ENCODE data around the gene IER5. TPM values are rescaled to one million over a fixed set of nuclear protein-coding genes. Genes with fewer than 3 reads are reported as not detected.

The IER5 gene
- total and polyA plus RNA-seq, 9 of the 15 experiments (the other 6 are each of a cell fraction or from before 2014, with no cell fraction given), result 2.4 to 32.1 (median 12.0) TPM

DNA sequence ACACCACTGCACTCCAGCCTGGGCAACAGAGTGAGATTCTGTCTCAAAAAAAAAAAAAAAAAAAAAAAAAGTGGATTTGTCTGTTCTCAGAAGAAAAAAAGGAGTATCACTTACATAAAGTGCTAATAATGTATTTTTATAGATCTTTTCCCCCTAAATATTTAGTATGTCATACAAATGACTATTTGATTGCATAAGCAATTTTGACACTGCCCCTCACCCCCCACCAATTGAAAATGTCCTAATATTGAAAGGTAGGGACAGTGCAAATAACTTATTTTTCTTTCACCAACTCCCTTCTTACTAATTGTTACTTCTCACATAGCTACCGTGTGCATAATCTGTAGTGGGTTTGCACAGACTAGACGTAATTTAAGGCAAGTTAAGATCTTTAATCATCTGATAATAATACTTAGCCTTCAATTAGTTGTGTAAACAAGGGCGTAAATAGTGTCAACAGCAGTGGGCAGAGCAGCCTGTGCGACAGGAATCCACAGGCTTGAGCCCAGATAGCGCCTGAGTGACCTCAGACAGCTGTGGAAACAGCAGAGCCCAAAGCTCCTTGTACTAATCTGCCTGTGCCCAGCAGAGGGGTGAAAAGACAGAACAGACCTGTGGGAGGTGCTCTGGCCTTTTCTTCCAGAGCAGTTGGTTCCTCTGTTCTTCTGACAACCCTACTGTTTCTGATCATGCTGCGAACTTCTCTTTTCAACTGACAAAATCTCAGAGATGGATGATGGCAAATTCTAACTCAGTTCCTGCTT lies 4.5 kb upstream of the IER5 start (continued):
- 0 out of 2 replicates have a peak, but pooled peaks have one; percentile 42 for TF ChIP-seq TOE1 (IDR thresholded peaks at IDR 0.05; ENCODE audit: borderline replicate concordance)
- TF ChIP-seq TOE1 (CRISPR knock-in tag; IDR thresholded peaks at IDR 0.05; ENCODE audit: borderline replicate concordance, low read depth), result no peak
- no peak for TF ChIP-seq GTF2A2 (tag; IDR thresholded peaks at IDR 0.05)
- TF ChIP-seq MYNN (IDR thresholded peaks at IDR 0.05), result peak; percentile 64; the same call in 1 of the 2 replicates
- no peak for TF ChIP-seq MYNN (CRISPR knock-in tag; IDR thresholded peaks at IDR 0.05)
- TF ChIP-seq SNAPC5 (CRISPR knock-in tag; IDR thresholded peaks at IDR 0.05), result no peak
- TF ChIP-seq, protein P1, sequence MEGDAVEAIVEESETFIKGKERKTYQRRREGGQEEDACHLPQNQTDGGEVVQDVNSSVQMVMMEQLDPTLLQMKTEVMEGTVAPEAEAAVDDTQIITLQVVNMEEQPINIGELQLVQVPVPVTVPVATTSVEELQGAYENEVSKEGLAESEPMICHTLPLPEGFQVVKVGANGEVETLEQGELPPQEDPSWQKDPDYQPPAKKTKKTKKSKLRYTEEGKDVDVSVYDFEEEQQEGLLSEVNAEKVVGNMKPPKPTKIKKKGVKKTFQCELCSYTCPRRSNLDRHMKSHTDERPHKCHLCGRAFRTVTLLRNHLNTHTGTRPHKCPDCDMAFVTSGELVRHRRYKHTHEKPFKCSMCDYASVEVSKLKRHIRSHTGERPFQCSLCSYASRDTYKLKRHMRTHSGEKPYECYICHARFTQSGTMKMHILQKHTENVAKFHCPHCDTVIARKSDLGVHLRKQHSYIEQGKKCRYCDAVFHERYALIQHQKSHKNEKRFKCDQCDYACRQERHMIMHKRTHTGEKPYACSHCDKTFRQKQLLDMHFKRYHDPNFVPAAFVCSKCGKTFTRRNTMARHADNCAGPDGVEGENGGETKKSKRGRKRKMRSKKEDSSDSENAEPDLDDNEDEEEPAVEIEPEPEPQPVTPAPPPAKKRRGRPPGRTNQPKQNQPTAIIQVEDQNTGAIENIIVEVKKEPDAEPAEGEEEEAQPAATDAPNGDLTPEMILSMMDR (IDR thresholded peaks at IDR 0.05 in 2 of 3, conservative IDR thresholded peaks at IDR 0.05 in 1 of 3; ENCODE audit: insufficient read depth in 2 of 3, low read depth in 1 of 3, low read length in 3 of 3), result peak; percentile 89 to 97 (median 91)
- peak; percentile 17; the same call in 1 of the 2 replicates for TF ChIP-seq C11orf30 (IDR thresholded peaks at IDR 0.05; ENCODE audit: low read depth)
- peak; percentile 89 to 96 for TF ChIP-seq FOXA3 (CRISPR knock-in tag; conservative IDR thresholded peaks at IDR 0.05 in 1 of 2, IDR thresholded peaks at IDR 0.05 in 1 of 2)
- peak in 1 of 2 experiments; percentile 70; a peak in 1 of 3 replicates for TF ChIP-seq CBX3 (IDR thresholded peaks at IDR 0.05; ENCODE audit: borderline replicate concordance in 1 of 2, low read length in 2 of 2)
- TF ChIP-seq GATAD2B (IDR thresholded peaks at IDR 0.05; ENCODE audit: borderline replicate concordance), result 0 out of 2 replicates have a peak, but pooled peaks have one; percentile 6
- TF ChIP-seq KLF13 (tag; IDR thresholded peaks at IDR 0.05; ENCODE audit: borderline replicate concordance, low read depth), result no peak
- TF ChIP-seq SMC3 (conservative IDR thresholded peaks at IDR 0.05; ENCODE audit: insufficient read depth, low read depth, low read length), result peak; percentile 75
- 0 out of 2 replicates have a peak, but pooled peaks have one; percentile 24 for TF ChIP-seq EP300 (IDR thresholded peaks at IDR 0.05; ENCODE audit: low read length)
- TF ChIP-seq, protein P2, sequence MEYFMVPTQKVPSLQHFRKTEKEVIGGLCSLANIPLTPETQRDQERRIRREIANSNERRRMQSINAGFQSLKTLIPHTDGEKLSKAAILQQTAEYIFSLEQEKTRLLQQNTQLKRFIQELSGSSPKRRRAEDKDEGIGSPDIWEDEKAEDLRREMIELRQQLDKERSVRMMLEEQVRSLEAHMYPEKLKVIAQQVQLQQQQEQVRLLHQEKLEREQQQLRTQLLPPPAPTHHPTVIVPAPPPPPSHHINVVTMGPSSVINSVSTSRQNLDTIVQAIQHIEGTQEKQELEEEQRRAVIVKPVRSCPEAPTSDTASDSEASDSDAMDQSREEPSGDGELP (CRISPR knock-in tag; IDR thresholded peaks at IDR 0.05; ENCODE audit: borderline replicate concordance), result peak; percentile 93
- TF ChIP-seq NR2C2 (CRISPR knock-in tag; IDR thresholded peaks at IDR 0.05), result no peak
- TF ChIP-seq NR2C2 (tag; IDR thresholded peaks at IDR 0.05), result peak; percentile 44
- 0 out of 4 replicates have a peak, but pooled peaks of 1 of the 2 experiments have one; percentile 40 for TF ChIP-seq UBTF (IDR thresholded peaks at IDR 0.05; ENCODE audit: borderline replicate concordance in 1 of 2, low read depth in 2 of 2, low read length in 2 of 2)
- TF ChIP-seq ZNF121 (CRISPR knock-in tag; conservative IDR thresholded peaks at IDR 0.05), result peak; percentile 64
- TF ChIP-seq TGIF2 (CRISPR knock-in tag; IDR thresholded peaks at IDR 0.05), result no peak
- no peak for TF ChIP-seq NFIX (CRISPR knock-in tag; IDR thresholded peaks at IDR 0.05; ENCODE audit: low read depth)
- peak; percentile 50 for TF ChIP-seq CBFA2T3 (IDR thresholded peaks at IDR 0.05)
- peak; percentile 31; the same call in 1 of the 2 replicates for TF ChIP-seq ARID1B (IDR thresholded peaks at IDR 0.05)
